GM21528 (cell line): ENCODE measurements around the gene CXCR6.

Experiments
- ATAC-seq: cut with Tn5 transposase; IDR thresholded peaks from one replicate; pipeline ENCODE4 v1.9.1; 2021; ENCODE audit warnings: mild to moderate bottlenecking, moderate library complexity; ENCODE audit not compliant: unreplicated experiment, low FRiP score

Gene CXCR6

DNA sequence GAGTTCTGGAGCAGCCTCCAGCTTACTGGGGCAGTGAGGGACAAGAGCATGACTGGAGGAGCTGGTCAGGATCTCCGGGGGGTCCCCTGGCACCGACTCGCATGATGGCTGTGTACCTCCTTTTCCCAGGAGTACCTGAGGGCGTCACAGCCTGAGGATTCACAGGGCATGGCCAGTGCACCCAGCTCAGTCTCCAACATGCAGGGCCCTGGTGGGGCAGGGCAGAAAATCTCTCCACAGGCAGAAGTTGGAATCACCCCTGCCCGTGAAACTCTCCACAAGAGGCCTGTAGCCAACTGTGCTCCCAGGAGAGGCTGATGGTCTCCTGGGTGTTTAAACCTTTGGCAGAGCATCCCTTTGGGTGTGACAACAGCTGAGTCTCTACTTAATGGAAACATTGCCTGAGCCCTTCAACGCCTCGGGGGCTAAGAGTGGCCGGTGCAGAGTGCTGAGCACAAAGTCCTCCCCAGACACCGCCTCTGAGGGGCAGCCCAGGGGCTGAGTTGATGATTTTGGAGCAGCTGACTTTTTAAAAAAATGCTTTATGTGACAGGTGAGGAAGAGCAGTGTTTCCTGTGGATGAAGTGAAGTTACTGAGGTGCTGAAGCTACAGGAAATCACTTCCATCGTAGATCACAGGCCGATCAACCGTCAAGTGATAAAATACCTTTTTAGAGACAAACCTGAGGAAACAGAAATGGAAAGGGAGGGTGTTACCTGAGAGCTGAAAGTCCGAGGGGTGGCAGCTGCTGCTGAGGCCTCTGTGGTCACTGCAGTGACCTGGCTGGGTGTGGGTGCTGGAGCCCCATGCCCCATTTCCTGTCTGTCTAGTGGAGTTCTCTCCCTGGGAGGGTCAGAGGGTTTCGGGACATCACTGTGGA lies 21.9 kb upstream of the CXCR6 start:
- ATAC-seq, result no peak

DNA sequence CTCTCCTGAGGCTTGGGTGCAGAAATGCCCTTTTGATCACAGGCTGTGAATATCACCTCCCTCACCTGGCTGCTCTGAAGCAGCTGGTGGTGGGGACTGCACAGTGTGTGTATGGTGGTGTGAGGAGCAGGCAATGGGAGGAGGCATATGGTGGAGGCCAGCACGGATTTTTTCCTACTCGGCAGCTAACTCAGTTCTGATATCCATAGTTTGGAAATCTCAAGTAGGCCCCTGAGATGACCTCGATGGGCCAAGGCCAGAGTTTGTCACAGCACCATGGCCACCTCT lies 21.3 kb upstream of the CXCR6 start:
- ATAC-seq, result no peak

DNA sequence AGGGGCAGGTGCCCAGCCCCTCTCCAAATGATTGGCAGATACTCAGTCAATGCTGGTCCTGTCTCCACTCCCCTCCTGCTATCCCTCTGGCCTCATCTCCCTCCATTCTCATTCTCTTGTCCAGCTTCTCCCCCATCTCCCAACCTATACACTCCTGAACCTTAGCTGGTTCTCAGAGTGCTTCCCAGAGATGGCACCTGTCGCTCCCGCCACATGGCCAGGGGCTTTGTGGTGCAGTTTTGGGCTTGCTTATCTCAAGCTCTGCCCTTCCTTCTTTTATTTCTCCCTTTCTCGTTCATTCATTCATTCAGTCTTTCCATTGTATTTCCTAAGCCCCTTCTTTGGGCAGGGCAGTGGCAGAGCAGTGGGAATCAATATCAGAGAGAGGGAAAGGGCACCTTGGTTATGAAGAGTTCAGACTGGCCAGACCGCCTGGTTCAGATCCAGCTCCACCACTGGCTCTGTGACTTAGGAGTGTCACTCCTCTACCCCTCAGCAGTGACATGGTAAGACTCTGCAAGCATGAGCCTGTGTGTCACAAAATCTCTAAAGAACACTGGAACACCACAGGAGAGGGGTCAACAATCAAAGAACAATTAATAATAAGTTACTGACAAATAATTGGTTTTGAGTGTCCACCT lies 20.2 kb upstream of the CXCR6 start:
- ATAC-seq, result no peak

DNA sequence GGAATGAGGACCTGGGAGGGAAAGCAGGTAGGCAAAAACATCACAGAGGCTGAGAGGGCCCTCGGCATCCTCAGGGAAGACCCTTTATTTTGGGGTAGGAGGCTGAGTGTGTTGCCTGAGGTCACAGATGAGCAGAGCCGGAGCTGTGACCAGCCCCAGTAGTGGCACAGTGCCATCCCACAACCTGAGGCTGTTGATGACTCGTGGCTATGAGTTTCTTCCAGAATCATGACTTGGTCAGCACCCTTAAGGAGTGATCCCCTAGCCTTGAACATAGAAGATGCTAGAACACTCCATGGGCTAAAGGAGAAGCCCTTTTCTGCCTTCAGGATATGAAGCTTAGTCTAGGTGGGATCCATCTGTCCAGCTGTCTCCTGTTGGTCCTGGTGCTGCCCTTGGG lies 19.5 kb upstream of the CXCR6 start:
- ATAC-seq, result no peak

DNA sequence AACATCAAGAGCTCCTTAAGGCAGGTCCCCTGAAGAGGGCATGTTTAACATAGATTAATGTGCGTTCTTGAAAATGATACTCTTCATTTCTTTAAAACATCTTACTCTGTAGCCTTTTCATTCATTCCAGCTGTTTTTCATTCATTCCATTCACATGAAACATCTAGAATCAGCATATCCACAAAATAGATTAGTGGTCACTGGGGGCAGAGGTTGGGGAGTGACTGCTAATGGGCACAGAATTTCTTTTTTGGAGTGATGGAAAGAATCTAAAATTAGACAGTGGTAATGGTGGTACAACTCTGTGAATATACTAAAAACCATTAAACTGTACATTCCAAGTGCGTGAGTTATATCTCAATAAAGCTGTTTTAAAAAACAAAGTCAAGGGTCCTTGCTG lies 15.4 kb upstream of the CXCR6 start:
- ATAC-seq, result no peak

DNA sequence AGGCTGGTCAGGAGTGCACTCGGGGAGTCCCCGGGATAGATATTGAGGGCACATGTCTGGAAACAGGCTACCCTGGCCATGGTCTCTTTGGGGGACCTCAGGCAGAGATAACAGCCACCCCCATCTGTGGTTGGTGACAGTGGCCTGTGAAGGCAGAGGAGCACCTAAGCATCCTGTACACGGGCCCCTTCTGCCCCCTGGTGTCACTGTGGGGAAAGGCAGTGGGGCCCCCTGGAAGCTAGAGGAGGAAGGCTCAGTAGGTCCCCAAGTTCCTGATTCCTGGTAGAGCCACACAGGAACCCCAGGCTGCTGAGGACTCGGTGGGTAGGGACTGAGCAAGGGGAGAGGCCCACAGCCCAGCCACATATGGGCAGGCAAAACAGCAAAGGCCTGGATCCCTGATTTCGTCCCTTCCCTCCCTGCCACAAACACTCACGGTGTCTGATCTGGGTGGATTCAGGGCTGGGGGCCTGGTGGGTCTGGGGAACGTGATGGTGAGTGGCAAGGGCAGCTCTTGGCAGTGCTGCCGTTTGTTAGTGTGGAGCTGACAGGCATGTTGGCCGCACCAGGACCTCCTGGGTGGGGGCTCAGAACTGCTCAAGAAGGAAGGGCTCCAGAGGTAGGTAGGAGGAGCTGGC lies 14.1 kb upstream of the CXCR6 start:
- ATAC-seq, result no peak

DNA sequence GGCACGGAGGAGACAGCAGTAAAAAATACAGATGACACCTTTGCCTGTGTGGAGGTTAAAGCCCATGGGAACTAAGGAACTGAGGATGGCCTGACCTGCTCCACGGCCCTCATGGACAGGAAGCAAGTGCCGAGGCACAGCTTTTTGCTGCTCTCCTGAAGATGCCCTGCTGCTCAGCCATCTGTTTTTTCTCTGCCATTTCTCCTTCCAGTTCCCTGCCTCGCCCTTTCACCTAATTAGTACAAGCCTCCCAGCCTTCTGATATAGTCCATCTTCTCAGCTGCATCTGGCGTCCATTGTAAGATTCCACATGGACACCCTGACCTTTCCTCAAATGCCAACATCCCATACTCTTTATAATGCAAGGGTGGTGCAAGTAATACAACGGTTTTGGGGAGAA lies 11.8 kb upstream of the CXCR6 start:
- no peak for ATAC-seq

DNA sequence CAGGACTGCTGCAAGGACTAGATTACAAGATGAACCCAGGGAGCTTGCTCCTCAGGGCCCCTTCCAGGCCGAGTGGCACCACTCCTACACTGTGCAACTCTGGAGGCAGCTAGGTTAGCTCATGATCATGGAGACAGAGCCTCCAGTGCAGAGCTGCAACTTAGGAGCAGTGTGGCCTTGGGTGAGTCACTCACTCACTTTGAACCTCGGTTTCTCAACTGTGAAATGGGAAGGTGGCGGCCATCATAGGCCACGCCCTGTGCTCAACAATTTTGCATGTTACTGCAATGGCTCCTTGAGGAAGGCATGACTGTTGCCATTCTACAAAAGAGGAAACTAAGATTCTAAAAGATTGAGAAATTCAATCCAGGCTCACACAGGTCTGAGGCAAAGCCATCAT lies 11.2 kb upstream of the CXCR6 start:
- no peak for ATAC-seq

DNA sequence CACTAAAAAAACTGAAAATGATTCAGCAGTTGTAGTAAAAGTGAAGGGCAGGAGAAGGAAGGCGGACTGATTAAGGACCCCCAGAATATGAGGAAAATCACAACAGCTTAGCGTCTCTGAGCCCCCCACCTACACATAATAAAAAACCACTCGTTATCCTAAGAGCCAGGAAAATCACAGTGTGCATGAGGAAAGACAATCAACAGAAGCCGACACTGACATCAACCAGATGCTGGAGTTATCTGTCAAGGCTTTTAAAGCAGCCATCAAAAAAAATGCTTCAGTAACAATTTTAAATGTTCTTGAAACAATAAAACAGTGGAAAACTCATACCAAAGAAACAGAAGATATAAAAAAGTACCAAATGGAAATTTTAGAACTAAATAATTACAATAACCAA lies 9.7 kb upstream of the CXCR6 start:
- ATAC-seq, result no peak

DNA sequence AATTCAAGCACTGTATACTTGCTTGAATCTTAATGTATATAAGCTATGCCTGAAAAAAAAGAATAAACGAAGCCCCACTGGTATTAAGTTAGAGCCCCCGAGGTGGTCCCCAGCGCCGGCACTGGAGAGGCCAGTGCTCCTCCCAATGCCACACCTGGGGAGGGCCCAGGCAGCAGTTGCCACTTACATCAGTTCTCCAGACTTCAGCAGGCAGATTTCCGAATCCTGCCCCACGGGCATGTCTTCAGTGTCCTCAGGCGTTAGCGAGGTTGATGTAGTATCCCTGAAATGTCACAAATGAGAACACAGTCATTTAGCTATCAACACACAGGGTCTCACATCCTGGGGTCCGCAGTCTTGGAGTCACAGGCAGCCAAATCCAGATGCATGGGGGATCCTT lies 7.0 kb upstream of the CXCR6 start:
- no peak for ATAC-seq

DNA sequence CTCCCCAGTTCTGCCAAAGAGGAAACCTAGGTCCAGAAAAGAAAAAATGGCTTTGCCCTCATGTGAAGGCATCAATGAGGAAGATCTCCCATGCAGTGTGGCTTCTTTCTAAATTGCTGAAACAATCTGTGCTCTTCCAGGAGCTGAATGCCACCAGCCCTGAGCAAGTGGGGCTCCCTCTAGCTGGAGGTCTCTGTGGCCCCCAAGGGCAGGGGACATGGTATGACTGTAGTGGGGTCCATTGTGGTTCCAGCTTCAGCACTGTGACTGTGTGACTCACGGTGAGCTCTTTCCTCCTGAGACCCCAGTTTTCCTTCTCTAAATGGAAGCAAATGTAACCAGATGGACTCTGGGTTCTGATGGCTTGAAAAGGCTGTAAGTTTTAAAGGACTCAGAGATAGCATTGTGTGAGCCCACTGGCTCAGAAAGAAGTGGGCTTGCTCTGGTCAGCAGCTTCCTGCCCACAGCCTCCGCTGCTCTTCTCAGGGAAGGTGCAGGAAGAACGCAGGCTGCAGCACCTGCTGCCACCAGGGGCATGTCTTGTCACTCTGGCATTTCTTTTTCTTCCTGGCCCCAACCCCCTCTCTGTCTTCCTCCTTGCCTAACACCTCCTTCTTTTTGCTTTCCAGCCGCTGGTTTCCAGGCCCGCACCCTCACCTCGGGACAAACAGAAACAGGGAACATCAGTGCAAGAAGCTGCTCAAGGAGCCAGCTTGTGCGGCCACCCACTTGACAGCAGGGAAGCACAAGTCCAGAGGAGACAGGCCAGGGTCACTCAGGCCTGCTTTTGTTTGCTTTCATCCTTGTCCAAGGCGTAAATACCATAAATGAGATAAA lies 5.8 kb upstream of the CXCR6 start:
- no peak for ATAC-seq

DNA sequence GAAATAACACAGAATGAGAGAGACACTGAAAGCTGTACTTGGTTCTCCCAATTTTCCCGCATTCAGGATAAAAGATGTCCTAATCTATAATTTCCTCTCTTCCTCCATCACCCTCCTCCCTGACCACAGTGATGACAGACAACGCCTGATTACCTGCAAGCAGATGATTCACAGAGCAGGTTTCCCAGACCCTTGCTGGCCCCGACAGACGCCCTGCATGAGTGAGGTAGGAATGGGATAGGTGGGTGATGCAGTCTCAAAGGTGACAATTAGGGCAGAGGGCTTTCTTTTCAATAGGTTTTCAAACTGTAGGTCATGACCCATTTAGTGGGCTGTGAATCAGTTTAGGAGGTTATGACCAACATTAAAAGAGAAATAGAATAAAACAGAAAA lies 5.2 kb upstream of the CXCR6 start:
- no peak for ATAC-seq

DNA sequence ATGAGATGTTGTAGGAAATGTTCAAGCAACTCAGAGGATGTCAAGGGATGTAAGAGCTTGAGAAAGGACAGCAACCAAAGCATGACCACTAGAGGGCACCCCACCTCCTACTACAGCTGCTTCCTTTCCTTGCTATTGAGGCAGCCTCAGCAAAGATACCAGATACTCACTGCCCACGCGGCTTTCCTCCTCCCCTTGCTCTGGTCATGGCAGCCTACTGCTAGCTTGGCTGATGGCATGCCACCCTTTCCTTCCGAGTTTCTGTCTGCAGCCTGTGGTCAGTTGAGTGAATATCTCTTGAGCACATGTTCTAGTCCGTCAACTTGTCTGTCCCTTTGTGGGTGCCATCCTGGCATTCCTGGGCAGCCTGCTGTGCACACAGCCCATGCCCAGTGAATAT lies 4.4 kb upstream of the CXCR6 start:
- no peak for ATAC-seq

DNA sequence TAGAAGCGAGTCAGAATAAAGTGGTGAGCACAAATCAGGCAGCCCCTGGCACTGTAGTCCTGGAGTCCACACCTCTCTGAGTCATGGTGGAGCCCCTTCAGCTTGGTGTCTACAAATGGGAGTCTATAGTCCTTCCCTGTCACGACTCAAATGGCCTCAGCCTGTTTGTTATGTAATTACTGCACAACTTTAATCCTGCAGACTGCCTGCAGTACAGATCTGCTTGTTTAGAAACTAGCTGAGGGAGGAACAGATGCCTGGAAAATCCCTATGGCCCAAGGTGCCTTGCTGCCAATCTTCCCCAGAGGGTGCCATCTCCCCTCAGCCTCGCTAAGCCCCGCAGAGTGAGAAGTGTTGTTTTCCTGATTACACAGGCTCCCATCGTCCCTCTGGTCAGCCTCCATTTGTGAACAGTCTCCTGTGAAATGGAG lies 3.9 kb upstream of the CXCR6 start:
- ATAC-seq, result no peak

DNA sequence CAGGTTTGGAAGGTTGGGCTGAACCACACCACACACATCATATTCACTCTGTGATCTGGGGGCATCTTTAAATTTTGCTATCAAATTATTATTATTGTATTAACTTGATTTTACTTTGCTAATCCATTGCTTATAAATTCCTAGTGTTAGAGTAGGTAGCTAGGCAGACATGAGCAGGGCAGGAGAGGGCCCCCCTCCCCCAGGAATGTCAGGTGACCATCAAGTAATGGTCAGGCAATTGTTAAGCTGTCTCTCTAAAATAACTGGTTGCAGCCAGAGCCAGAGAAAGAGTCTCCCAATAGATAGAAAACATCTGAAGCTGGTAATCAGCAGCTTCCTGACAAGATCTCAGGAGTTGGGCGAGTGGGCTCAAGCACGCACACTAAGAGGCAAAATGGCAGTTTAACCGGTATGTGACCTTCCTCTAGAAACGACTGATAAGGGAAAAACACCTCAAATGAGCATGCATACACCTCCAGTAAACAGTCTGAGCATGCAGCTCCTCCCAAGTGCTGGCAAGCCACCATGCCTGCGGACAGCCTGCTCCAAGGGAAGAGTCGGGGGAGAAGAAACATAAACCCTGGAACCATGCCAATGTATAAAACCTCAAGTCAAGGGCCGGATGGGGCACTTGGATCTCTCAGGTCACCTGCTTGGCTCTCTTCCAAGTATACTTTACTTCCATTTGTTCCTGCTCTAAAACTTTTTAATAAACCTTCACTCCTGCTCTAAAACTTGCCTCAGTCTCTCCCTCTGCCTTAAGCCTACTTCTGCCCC lies 3.1 kb upstream of the CXCR6 start:
- no peak for ATAC-seq

DNA sequence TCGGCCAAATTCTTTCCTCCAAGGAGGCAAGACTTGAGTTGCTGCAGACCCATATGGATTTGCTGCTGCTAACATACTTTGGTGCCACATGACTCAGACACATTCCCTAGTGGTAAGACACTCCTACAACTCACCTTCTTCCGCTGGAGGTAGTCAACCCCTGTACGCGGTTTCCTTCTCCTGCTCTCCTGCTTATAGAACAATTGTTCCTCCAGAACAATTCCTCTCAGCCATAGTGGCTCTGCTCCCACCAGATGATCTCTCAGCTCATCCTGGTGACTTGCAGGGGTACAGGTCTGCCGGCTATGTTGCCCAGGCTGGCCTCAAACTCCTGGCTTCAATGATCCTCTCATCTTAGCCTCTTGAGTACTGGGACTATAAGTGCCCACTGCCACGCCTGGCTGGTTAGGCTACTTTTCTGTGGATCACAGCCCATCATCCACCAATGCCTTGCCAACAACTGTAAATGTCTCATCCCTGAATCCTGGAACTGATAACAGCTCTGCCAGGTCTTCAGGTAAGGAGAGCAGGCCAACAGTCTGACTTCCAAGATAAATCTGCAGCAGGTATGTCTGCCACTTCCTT lies 2.4 kb upstream of the CXCR6 start:
- no peak for ATAC-seq

DNA sequence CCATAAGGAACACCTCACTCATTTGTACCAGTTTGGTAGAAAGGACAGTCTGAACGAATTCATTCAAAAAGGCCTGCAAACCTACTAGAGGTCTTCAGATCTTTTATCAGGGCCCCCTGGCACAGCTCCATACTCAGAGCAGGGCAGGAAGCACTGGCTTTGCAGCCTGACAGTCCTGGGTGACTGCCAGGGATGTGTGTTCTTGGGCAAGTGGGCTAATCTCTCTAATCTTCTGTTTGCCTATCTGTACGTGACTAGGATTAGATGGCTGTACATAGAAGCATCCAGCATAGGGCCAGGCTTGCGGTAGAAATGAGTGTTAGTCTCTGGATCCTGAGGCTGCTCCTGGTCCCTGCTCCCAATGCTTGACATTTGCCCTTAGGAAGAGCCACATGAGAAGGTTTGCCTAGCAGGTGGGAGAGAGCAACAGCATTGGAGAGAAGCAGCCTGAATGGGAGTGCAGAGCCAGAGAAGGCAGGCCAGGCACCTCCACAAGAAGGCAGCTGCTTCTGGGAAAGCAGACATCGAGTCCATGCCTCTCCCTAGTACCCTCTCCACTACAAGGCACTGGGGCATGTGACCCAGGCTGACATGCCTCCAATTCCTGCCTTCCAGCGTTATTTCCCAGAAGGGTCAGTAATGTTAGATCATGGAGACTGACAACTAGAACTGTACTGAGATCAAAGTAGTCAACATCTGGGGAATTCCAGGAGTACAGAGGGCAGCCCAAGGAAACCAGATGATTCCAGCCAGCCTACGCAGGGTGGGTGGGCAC lies 1.0 kb upstream of the CXCR6 start:
- ATAC-seq, result no peak

DNA sequence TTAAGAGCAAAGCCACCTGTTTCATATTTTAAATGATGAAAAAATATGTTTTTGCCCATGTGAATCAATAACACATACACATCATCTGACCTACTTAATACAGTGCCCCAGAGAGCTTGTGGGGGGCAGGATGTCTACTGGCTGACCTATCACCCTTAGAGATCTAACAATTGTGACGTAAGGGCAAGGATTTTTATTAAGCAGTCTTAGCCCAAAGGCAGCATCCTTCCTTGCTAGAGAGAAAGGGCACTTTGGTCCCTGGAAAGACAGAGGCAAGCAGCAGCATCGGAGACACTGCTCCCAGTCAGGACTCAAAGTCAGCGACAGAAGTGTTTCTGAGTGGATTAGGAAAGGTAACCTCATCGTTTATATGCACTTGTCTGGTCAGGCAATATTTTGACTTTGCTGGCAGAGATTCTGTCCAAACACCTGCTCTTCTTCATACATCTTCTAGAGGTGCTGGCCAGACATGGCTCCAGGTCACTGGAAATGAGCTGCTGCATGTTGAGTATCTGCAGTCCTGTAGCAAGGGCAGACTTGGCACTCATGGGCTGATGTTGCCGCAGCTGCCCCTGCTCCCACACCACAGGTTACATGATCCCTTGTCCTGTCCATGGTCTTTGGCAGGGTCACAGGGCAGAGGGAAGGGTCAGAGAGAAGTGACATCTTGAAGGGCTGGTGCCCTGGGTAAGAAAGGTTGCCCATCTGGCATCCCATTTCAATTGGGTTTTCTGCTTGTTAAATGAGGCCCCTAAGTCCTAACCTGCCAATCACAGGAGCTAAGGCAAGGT lies 1.8 kb downstream of the CXCR6 start:
- ATAC-seq, result no peak
